Stimulated activated CD4-positive, alpha-beta T cell treated with anti-CD3 and anti-CD28 coated beads, Interleukin-15, amount 100 ng/mL, for 24 hours (primary cell): ENCODE results near the gene ST7L.

Experiments
- DNase-seq: peaks from one replicate; pipeline ENCODE4 v3.0.0-alpha.2; 2020

Gene ST7L

GRCh38 chr1:112544011-112544688, 74.8 kb downstream of the ST7L start:
- DNase-seq = no peak

GRCh38 chr1:112542206-112542973, 76.6 kb downstream of the ST7L start:
- no peak for DNase-seq

GRCh38 chr1:112541299-112541698, 77.6 kb downstream of the ST7L start:
- DNase-seq = no peak

- DNase-seq = no peak
Measured at GRCh38 chr1:112540226-112540794, 78.6 kb downstream of the ST7L start.

- no peak for DNase-seq
Measured at GRCh38 chr1:112538883-112539282, 80.1 kb downstream of the ST7L start.

- no peak for DNase-seq
Measured at GRCh38 chr1:112537456-112537855, 81.5 kb downstream of the ST7L start.

GRCh38 chr1:112536561-112536960, 82.4 kb downstream of the ST7L start:
- no peak for DNase-seq

GRCh38 chr1:112533029-112533428, 85.9 kb downstream of the ST7L start:
- no peak for DNase-seq

- DNase-seq = no peak
Measured at GRCh38 chr1:112532064-112532463, 86.9 kb downstream of the ST7L start.

GRCh38 chr1:112530832-112531231, 88.1 kb downstream of the ST7L start:
- no peak for DNase-seq

- DNase-seq = no peak
Measured at GRCh38 chr1:112529301-112529700, 89.6 kb downstream of the ST7L start.

GRCh38 chr1:112528076-112528475, 90.9 kb downstream of the ST7L start:
- DNase-seq = no peak

GRCh38 chr1:112527266-112528010, 91.5 kb downstream of the ST7L start:
- DNase-seq = no peak

GRCh38 chr1:112524986-112525385, 94.0 kb downstream of the ST7L start:
- DNase-seq = no peak

GRCh38 chr1:112524251-112524650, 94.7 kb downstream of the ST7L start:
- no peak for DNase-seq

- DNase-seq = no peak
Measured at GRCh38 chr1:112522621-112523020, 96.3 kb downstream of the ST7L start.

- no peak for DNase-seq
Measured at GRCh38 chr1:112520166-112520565, 98.8 kb downstream of the ST7L start.

- no peak for DNase-seq
Measured at GRCh38 chr1:112518186-112518585, 100.8 kb downstream of the ST7L start.

- DNase-seq = no peak
Measured at GRCh38 chr1:112517646-112518045, 101.3 kb downstream of the ST7L start.

GRCh38 chr1:112517231-112517630, 101.7 kb downstream of the ST7L start:
- no peak for DNase-seq

- no peak for DNase-seq
Measured at GRCh38 chr1:112516141-112516540, 102.8 kb downstream of the ST7L start.

GRCh38 chr1:112515311-112516009, 103.5 kb downstream of the ST7L start:
- no peak for DNase-seq

- no peak for DNase-seq
Measured at GRCh38 chr1:112514901-112515300, 104.0 kb downstream of the ST7L start.
